KMS-11 (cell line): ENCODE data around the gene PLA2G4E.

ENCODE experiments used
- H2AFZ ChIP-seq: fragments of 200-600 bp; sonication (generic); 2 replicates; pipeline ENCODE4 v1.6.1; 2016; ENCODE audit warnings: antibody characterized with exemption, mixed run types, low read depth
- H3K27ac ChIP-seq: fragments of 200-600 bp; sonication (generic); 2 replicates; pipeline ENCODE4 v1.6.1; 2016; ENCODE audit warnings: mild to moderate bottlenecking, mixed run types
- H3K27me3 ChIP-seq: fragments of 200-600 bp; sonication (generic); 2 replicates; pipeline ENCODE4 v1.6.1; 2017; ENCODE audit warnings: mild to moderate bottlenecking, low read depth, mixed run types, moderate library complexity; ENCODE audit not compliant: insufficient read depth
- H3K36me3 ChIP-seq: fragments of 200-600 bp; sonication (generic); 2 replicates; pipeline ENCODE4 v1.6.1; 2017; ENCODE audit warnings: mild to moderate bottlenecking, mixed run types; ENCODE audit not compliant: insufficient read depth
- H3K4me1 ChIP-seq: fragments of 200-600 bp; sonication (generic); 2 replicates; pipeline ENCODE4 v1.6.1; 2016; ENCODE audit warnings: mild to moderate bottlenecking, low read depth, mixed run types; ENCODE audit not compliant: poor library complexity, severe bottlenecking
- H3K4me2 ChIP-seq: fragments of 200-600 bp; sonication (generic); 2 replicates; pipeline ENCODE4 v1.7.0; 2016; ENCODE audit warnings: mild to moderate bottlenecking, mixed run types
- H3K4me3 ChIP-seq: fragments of 200-600 bp; sonication (generic); IDR thresholded peaks from 2 replicates; pipeline ENCODE4 v1.6.1; 2017; ENCODE audit warnings: low read depth, low read length, mixed read lengths; ENCODE audit not compliant: insufficient read depth
- H3K79me2 ChIP-seq: fragments of 200-600 bp; sonication (generic); 2 replicates; pipeline ENCODE4 v1.6.1; 2016; ENCODE audit warnings: low read depth, mixed run types; ENCODE audit not compliant: insufficient read depth
- H3K9ac ChIP-seq: fragments of 200-600 bp; sonication (generic); 2 replicates; pipeline ENCODE4 v1.6.1; 2016; ENCODE audit warnings: mild to moderate bottlenecking, mixed run types
- H4K20me1 ChIP-seq: fragments of 200-600 bp; sonication (generic); 2 replicates; pipeline ENCODE4 v1.6.1; 2016; ENCODE audit warnings: mild to moderate bottlenecking, mixed run types; ENCODE audit not compliant: insufficient read depth
- CTCF ChIP-seq: fragments of 200-600 bp; sonication (generic); conservative IDR thresholded peaks from 2 replicates; pipeline ENCODE4 v1.6.1; 2017; ENCODE audit warnings: low read depth, mild to moderate bottlenecking, antibody characterized with exemption, low read length, moderate library complexity, mixed read lengths

PLA2G4E gene

GRCh38 chr15:42060477-42060763 is 39.6 kb upstream of the PLA2G4E start:
- Histone ChIP-seq H3K4me2 (no peak overlapping the region), H2AFZ (no peak overlapping the region), H3K27ac (no peak overlapping the region), H3K79me2 (no peaks in the 10 kb centered on the region), H3K27me3 (0 out of 2 replicates have a peak, but pooled peaks cover 2% of the 10 kb centered on the region), H4K20me1 (no peaks in the 10 kb centered on the region), H3K36me3 (no peaks in the 10 kb centered on the region), H3K4me3 (no peak overlapping the region), H3K4me1 (peaks cover 16% of the 10 kb centered on the region), H3K9ac (no peak overlapping the region)
- TF ChIP-seq CTCF: no peak

GRCh38 chr15:42059661-42060476 is 39.0 kb upstream of the PLA2G4E start:
- Histone ChIP-seq H3K4me2 (no peak overlapping the region), H3K9ac (no peak overlapping the region), H3K79me2 (no peaks in the 10 kb centered on the region), H2AFZ (no peak overlapping the region), H3K36me3 (no peaks in the 10 kb centered on the region), H3K4me1 (peaks cover 16% of the 10 kb centered on the region), H3K27me3 (0 out of 2 replicates have a peak, but pooled peaks cover 2% of the 10 kb centered on the region), H3K4me3 (no peak overlapping the region), H3K27ac (no peak overlapping the region), H4K20me1 (no peaks in the 10 kb centered on the region)
- peak; percentile 96 for TF ChIP-seq CTCF

GRCh38 chr15:42058791-42059190 is 37.9 kb upstream of the PLA2G4E start:
- no peaks in the 10 kb centered on the region for H3K79me2 ChIP-seq
- no peak overlapping the region for H3K27ac ChIP-seq
- TF ChIP-seq CTCF: no peak
- no peak overlapping the region for H3K4me3 ChIP-seq
- no peaks in the 10 kb centered on the region for H3K36me3 ChIP-seq
- H4K20me1 ChIP-seq: no peaks in the 10 kb centered on the region
- 0 out of 2 replicates have a peak, but pooled peaks cover 2% of the 10 kb centered on the region for H3K27me3 ChIP-seq
- H3K9ac ChIP-seq: no peak overlapping the region
- no peak overlapping the region for H3K4me2 ChIP-seq
- peaks cover 16% of the 10 kb centered on the region for H3K4me1 ChIP-seq
- H2AFZ ChIP-seq: no peak overlapping the region

- H3K79me2 ChIP-seq: no peaks in the 10 kb centered on the region
- no peak overlapping the region for H3K4me2 ChIP-seq
- H3K4me3 ChIP-seq: no peak overlapping the region
- H3K36me3 ChIP-seq: no peaks in the 10 kb centered on the region
- H3K27ac ChIP-seq: no peak overlapping the region
- 0 out of 2 replicates have a peak, but pooled peaks cover 2% of the 10 kb centered on the region for H3K27me3 ChIP-seq
- TF ChIP-seq CTCF: no peak
- no peak overlapping the region for H2AFZ ChIP-seq
- no peak overlapping the region for H3K9ac ChIP-seq
- H4K20me1 ChIP-seq: no peaks in the 10 kb centered on the region
- H3K4me1 ChIP-seq: peaks cover 16% of the 10 kb centered on the region
Measured at GRCh38 chr15:42057799-42058646, 37.2 kb upstream of the PLA2G4E start.
